ENCODE results near the gene ARID4A. TPM values are rescaled to one million over a fixed set of nuclear protein-coding genes. Genes with fewer than 3 reads are reported as not detected.

The ARID4A gene
- total RNA-seq, 1 experiment from 2014 or later = 12.5 TPM

GRCh38 chr14:58353516-58354299 lies 55.4 kb downstream of the ARID4A start (continued):
- TF ChIP-seq ERG (CRISPR knock-in tag; IDR thresholded peaks at IDR 0.05) (no peak), RELA (CRISPR knock-in tag; IDR thresholded peaks at IDR 0.05; ENCODE audit: borderline replicate concordance) (no peak), SMAD3 (CRISPR knock-in tag; IDR thresholded peaks at IDR 0.05; ENCODE audit: borderline replicate concordance) (no peak), ZNF281 (CRISPR knock-in tag; IDR thresholded peaks at IDR 0.05) (no peak), GRHL2 (CRISPR knock-in tag; IDR thresholded peaks at IDR 0.05; ENCODE audit: insufficient replicate concordance, severe bottlenecking) (no peak), NFYB (CRISPR knock-in tag; conservative IDR thresholded peaks at IDR 0.05; ENCODE audit: low read depth) (no peak), CBFB (CRISPR knock-in tag; IDR thresholded peaks at IDR 0.05; ENCODE audit: low read depth) (no peak), ZNF532 (CRISPR knock-in tag; IDR thresholded peaks at IDR 0.05; ENCODE audit: borderline replicate concordance) (no peak), SP1 (CRISPR knock-in tag; conservative IDR thresholded peaks at IDR 0.05) (no peak), TP53 (CRISPR knock-in tag; IDR thresholded peaks at IDR 0.05) (no peak), MAX (CRISPR knock-in tag; IDR thresholded peaks at IDR 0.05) (no peak), AFF4 (CRISPR knock-in tag; IDR thresholded peaks at IDR 0.05; ENCODE audit: borderline replicate concordance) (no peak), ZNF219 (CRISPR knock-in tag; IDR thresholded peaks at IDR 0.05; ENCODE audit: borderline replicate concordance) (no peak)
